Measurements from ENCODE around the gene SPSB4.

DNA sequence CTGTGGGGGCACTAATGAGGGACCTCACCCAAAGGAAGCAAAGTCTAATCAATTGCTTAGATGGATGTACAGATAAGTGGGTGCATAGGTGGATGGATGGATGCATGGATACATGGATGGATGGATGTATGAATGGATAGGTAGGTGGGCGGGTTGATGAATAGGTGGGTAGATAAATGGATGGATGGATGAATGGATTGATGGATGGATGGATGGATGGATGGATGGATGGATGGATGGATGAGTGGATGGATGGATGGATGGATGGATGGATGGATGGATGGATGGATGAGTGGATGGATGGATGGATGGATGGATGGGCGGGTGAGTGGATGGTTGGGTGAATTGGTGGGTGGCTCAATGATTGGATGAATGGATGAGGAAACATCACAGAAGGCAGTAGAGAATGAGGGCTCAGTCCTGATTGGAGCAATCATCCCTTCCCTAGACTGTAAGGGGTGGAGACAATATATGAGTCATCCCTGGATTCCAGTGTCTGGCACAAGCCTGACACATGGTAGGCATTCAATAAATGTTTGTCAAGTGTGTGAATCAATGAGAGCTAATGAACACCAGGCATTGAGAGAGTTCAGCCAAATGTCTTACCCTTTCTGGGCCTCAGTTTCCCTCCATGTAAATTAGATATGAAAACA, 140.1 kb downstream of the SPSB4 start:
- TF ChIP-seq AFF4 (CRISPR knock-in tag; IDR thresholded peaks at IDR 0.05) (no peak), BHLHE40 (IDR thresholded peaks at IDR 0.05; ENCODE audit: low read length) (no peak), KDM1A (CRISPR knock-in tag; IDR thresholded peaks at IDR 0.05) (no peak), POLR2AphosphoS5 (IDR thresholded peaks at IDR 0.05; ENCODE audit: low read depth, low read length) (no peak)
